COLO668 (cell line): ENCODE measurements around the gene ZNF184.
A peak's percentile ranks its signal among the peaks of the same experiment; 100 is the strongest.

Source experiments
- DNase-seq: peaks from one replicate; lab custom pipeline; 2025; ENCODE audit not compliant: unreplicated experiment; lab: John Stamatoyannopoulos, UW

The ZNF184 gene

GRCh38 chr6:27479319-27480182 is 6.6 kb upstream of the ZNF184 start:
- DNase-seq: peak; percentile 50

GRCh38 chr6:27478706-27479318 is 5.9 kb upstream of the ZNF184 start:
- DNase-seq: peak; percentile 61

- no peak for DNase-seq
These were observed 5.3 kb upstream of the ZNF184 start for GRCh38 chr6:27478141-27478705.

GRCh38 chr6:27477318-27478013 is 4.6 kb upstream of the ZNF184 start:
- no peak for DNase-seq

- no peak for DNase-seq
These were observed 3.2 kb upstream of the ZNF184 start for GRCh38 chr6:27476090-27476489.

GRCh38 chr6:27474672-27475071 is 1.8 kb upstream of the ZNF184 start:
- no peak for DNase-seq

GRCh38 chr6:27474172-27474465 is 1.2 kb upstream of the ZNF184 start:
- no peak for DNase-seq

- DNase-seq: peak; percentile 77
These were observed 706 bp downstream of the ZNF184 start for GRCh38 chr6:27472182-27472616.

GRCh38 chr6:27471365-27472115 is 1.4 kb downstream of the ZNF184 start:
- no peak for DNase-seq

- DNase-seq: no peak
These were observed 2.9 kb downstream of the ZNF184 start for GRCh38 chr6:27470023-27470422.

GRCh38 chr6:27468334-27468733 is 4.6 kb downstream of the ZNF184 start:
- no peak for DNase-seq

GRCh38 chr6:27452496-27452897 is 20.4 kb downstream of the ZNF184 start:
- DNase-seq: no peak

- DNase-seq: no peak
These were observed 21.1 kb downstream of the ZNF184 start for GRCh38 chr6:27451660-27452390.

GRCh38 chr6:27448456-27448855 is 24.4 kb downstream of the ZNF184 start:
- DNase-seq: no peak

GRCh38 chr6:27442932-27443331 is 30.0 kb downstream of the ZNF184 start:
- DNase-seq: no peak

GRCh38 chr6:27441001-27441400 is 31.9 kb downstream of the ZNF184 start:
- no peak for DNase-seq

- DNase-seq: no peak
These were observed 33.5 kb downstream of the ZNF184 start for GRCh38 chr6:27439371-27439770.

GRCh38 chr6:27433714-27434113 is 39.2 kb downstream of the ZNF184 start:
- no peak for DNase-seq

GRCh38 chr6:27428966-27429365 is 43.9 kb downstream of the ZNF184 start:
- DNase-seq: no peak

- DNase-seq: no peak
These were observed 44.4 kb downstream of the ZNF184 start for GRCh38 chr6:27428502-27428901.
